Measurements from ENCODE around the gene PDP2.

PDP2 gene

GRCh38 chr16:66926961-66927436 is 46.7 kb downstream of the PDP2 start:
- Histone ChIP-seq H3K9ac (ENCODE audit: low read depth, low read length, poor library complexity) (no peak overlapping the region), H2BK5ac (ENCODE audit: low read length) (no peak overlapping the region), H3K4me2 (ENCODE audit: insufficient read depth, low read length, poor library complexity, severe bottlenecking) (no peak overlapping the region), H3K4me3 (ENCODE audit: low read length in 2 of 2) (no peak overlapping the region), H3K18ac (ENCODE audit: low read length) (no peak overlapping the region), H3K27ac (replicated peaks; ENCODE audit: low read length) (no peak overlapping the region), H3K14ac (ENCODE audit: low read length) (no peak overlapping the region), H4K91ac (ENCODE audit: low read depth, low read length, poor library complexity) (no peak overlapping the region), H3K4me1 (ENCODE audit: control insufficient read depth in 2 of 2, insufficient read depth in 1 of 2, low read depth in 1 of 2, low read length in 2 of 2) (peaks cover 2 to 27% of the 10 kb centered on the region in 2 donors), H2AFZ (ENCODE audit: low read length) (no peak overlapping the region), H3K23ac (ENCODE audit: low read depth, low read length, poor library complexity) (no peak overlapping the region), H3K27me3 (ENCODE audit: control insufficient read depth in 3 of 3, insufficient read depth in 3 of 3, low read depth in 1 of 3, low read length in 3 of 3) (peaks cover 12 to 45% (median 37%) of the 10 kb centered on the region in 3 experiments), H2BK120ac (ENCODE audit: low read depth, low read length) (no peak overlapping the region), H2BK15ac (ENCODE audit: low read length) (no peak overlapping the region), H3K4ac (ENCODE audit: low read length) (no peak overlapping the region), H3K79me1 (ENCODE audit: low read depth, low read length) (no peaks in the 10 kb centered on the region), H4K8ac (ENCODE audit: low read depth, low read length) (no peak overlapping the region), H3K36me3 (replicated peaks in 1 of 2; ENCODE audit: control insufficient read depth in 2 of 2, insufficient read depth in 2 of 2, low read length in 2 of 2) (peaks cover 0 to 4% of the 10 kb centered on the region in 2 donors), H2BK12ac (ENCODE audit: low read length) (no peak overlapping the region), H2AK5ac (ENCODE audit: low read depth, low read length) (no peak overlapping the region), H3K9me3 (replicated peaks in 1 of 2; ENCODE audit: control insufficient read depth in 2 of 2, insufficient read depth in 1 of 2, low read depth in 1 of 2, low read length in 2 of 2) (no peaks in the 10 kb centered on the region)
- no CpG with 5 or more reads among the region's 3 CpGs for WGBS, 2 donors (ENCODE audit: extremely low coverage in 2 of 2, insufficient read length in 2 of 2, insufficient replicate concordance in 1 of 2)
- DNase-seq (ENCODE audit: low spot score), result no peak

GRCh38 chr16:66927918-66928649 is 47.8 kb downstream of the PDP2 start:
- Histone ChIP-seq H2AK5ac (ENCODE audit: low read depth, low read length) (peak overlapping the region; percentile 26), H3K79me1 (ENCODE audit: low read depth, low read length) (no peaks in the 10 kb centered on the region), H2BK5ac (ENCODE audit: low read length) (no peak overlapping the region), H3K23ac (ENCODE audit: low read depth, low read length, poor library complexity) (no peak overlapping the region), H2BK12ac (ENCODE audit: low read length) (no peak overlapping the region), H3K4me2 (ENCODE audit: insufficient read depth, low read length, poor library complexity, severe bottlenecking) (no peak overlapping the region), H3K36me3 (replicated peaks in 1 of 2; ENCODE audit: control insufficient read depth in 2 of 2, insufficient read depth in 2 of 2, low read length in 2 of 2) (peaks cover 2 to 12% of the 10 kb centered on the region in 2 donors), H3K27me3 (ENCODE audit: control insufficient read depth in 3 of 3, insufficient read depth in 3 of 3, low read depth in 1 of 3, low read length in 3 of 3) (peaks cover 12 to 37% (median 37%) of the 10 kb centered on the region in 3 experiments), H3K9me3 (replicated peaks in 1 of 2; ENCODE audit: control insufficient read depth in 2 of 2, insufficient read depth in 1 of 2, low read depth in 1 of 2, low read length in 2 of 2) (no peaks in the 10 kb centered on the region), H3K4me3 (ENCODE audit: low read length in 2 of 2) (no peak overlapping the region), H3K4ac (ENCODE audit: low read length) (no peak overlapping the region), H2AFZ (ENCODE audit: low read length) (no peak overlapping the region), H4K8ac (ENCODE audit: low read depth, low read length) (no peak overlapping the region), H2BK120ac (ENCODE audit: low read depth, low read length) (no peak overlapping the region), H2BK15ac (ENCODE audit: low read length) (no peak overlapping the region), H4K91ac (ENCODE audit: low read depth, low read length, poor library complexity) (no peak overlapping the region), H3K4me1 (ENCODE audit: control insufficient read depth in 2 of 2, insufficient read depth in 1 of 2, low read depth in 1 of 2, low read length in 2 of 2) (peaks cover 2 to 27% of the 10 kb centered on the region in 2 donors), H3K9ac (ENCODE audit: low read depth, low read length, poor library complexity) (peak overlapping the region; percentile 50), H3K14ac (ENCODE audit: low read length) (no peak overlapping the region), H3K18ac (ENCODE audit: low read length) (no peak overlapping the region), H3K27ac (replicated peaks; ENCODE audit: low read length) (no peak overlapping the region)
- WGBS, 2 donors (ENCODE audit: extremely low coverage in 2 of 2, insufficient read length in 2 of 2, insufficient replicate concordance in 1 of 2), result no CpG with 5 or more reads among the region's 8 CpGs
- DNase-seq (ENCODE audit: low spot score), result no peak

- no peak overlapping the region for H2BK5ac ChIP-seq (ENCODE audit: low read length)
- no peak overlapping the region for H3K9ac ChIP-seq (ENCODE audit: low read depth, low read length, poor library complexity)
- H3K18ac ChIP-seq (ENCODE audit: low read length), result no peak overlapping the region
- peaks cover 6 to 32% of the 10 kb centered on the region in 2 donors for H3K4me1 ChIP-seq (ENCODE audit: control insufficient read depth in 2 of 2, insufficient read depth in 1 of 2, low read depth in 1 of 2, low read length in 2 of 2)
- H2BK15ac ChIP-seq (ENCODE audit: low read length), result no peak overlapping the region
- H3K27me3 ChIP-seq (ENCODE audit: control insufficient read depth in 3 of 3, insufficient read depth in 3 of 3, low read depth in 1 of 3, low read length in 3 of 3), result peaks cover 12 to 30% (median 29%) of the 10 kb centered on the region in 3 experiments
- H3K4me3 ChIP-seq (ENCODE audit: low read length in 2 of 2), result no peak overlapping the region
- no peak overlapping the region for H4K91ac ChIP-seq (ENCODE audit: low read depth, low read length, poor library complexity)
- no peak overlapping the region for H3K4me2 ChIP-seq (ENCODE audit: insufficient read depth, low read length, poor library complexity, severe bottlenecking)
- peaks cover 2 to 12% of the 10 kb centered on the region in 2 donors for H3K36me3 ChIP-seq (replicated peaks in 1 of 2; ENCODE audit: control insufficient read depth in 2 of 2, insufficient read depth in 2 of 2, low read length in 2 of 2)
- H2BK12ac ChIP-seq (ENCODE audit: low read length), result no peak overlapping the region
- H2AK5ac ChIP-seq (ENCODE audit: low read depth, low read length), result no peak overlapping the region
- H3K14ac ChIP-seq (ENCODE audit: low read length), result no peak overlapping the region
- H3K4ac ChIP-seq (ENCODE audit: low read length), result no peak overlapping the region
- WGBS, 2 donors (ENCODE audit: extremely low coverage in 2 of 2, insufficient read length in 2 of 2, insufficient replicate concordance in 1 of 2), result no CpG with 5 or more reads among the region's 10 CpGs
- H4K8ac ChIP-seq (ENCODE audit: low read depth, low read length), result no peak overlapping the region
- H3K23ac ChIP-seq (ENCODE audit: low read depth, low read length, poor library complexity), result no peak overlapping the region
- no peaks in the 10 kb centered on the region for H3K9me3 ChIP-seq (replicated peaks in 1 of 2; ENCODE audit: control insufficient read depth in 2 of 2, insufficient read depth in 1 of 2, low read depth in 1 of 2, low read length in 2 of 2)
- H3K27ac ChIP-seq (replicated peaks; ENCODE audit: low read length), result no peak overlapping the region
- H2BK120ac ChIP-seq (ENCODE audit: low read depth, low read length), result no peak overlapping the region
- H2AFZ ChIP-seq (ENCODE audit: low read length), result no peak overlapping the region
- DNase-seq (ENCODE audit: low spot score), result no peak
- H3K79me1 ChIP-seq (ENCODE audit: low read depth, low read length), result peaks cover 5% of the 10 kb centered on the region
Measured at GRCh38 chr16:66928702-66929388, 48.5 kb downstream of the PDP2 start.

- Histone ChIP-seq H3K9ac (ENCODE audit: low read depth, low read length, poor library complexity) (no peak overlapping the region), H3K9me3 (replicated peaks in 1 of 2; ENCODE audit: control insufficient read depth in 2 of 2, insufficient read depth in 1 of 2, low read depth in 1 of 2, low read length in 2 of 2) (no peaks in the 10 kb centered on the region), H2BK120ac (ENCODE audit: low read depth, low read length) (no peak overlapping the region), H2AK5ac (ENCODE audit: low read depth, low read length) (no peak overlapping the region), H3K4me1 (ENCODE audit: control insufficient read depth in 2 of 2, insufficient read depth in 1 of 2, low read depth in 1 of 2, low read length in 2 of 2) (peaks cover 6 to 31% of the 10 kb centered on the region in 2 donors), H3K27ac (replicated peaks; ENCODE audit: low read length) (no peak overlapping the region), H3K4ac (ENCODE audit: low read length) (no peak overlapping the region), H3K18ac (ENCODE audit: low read length) (no peak overlapping the region), H3K27me3 (ENCODE audit: control insufficient read depth in 3 of 3, insufficient read depth in 3 of 3, low read depth in 1 of 3, low read length in 3 of 3) (peaks cover 2 to 16% (median 16%) of the 10 kb centered on the region in 3 experiments), H2BK12ac (ENCODE audit: low read length) (no peak overlapping the region), H4K8ac (ENCODE audit: low read depth, low read length) (no peak overlapping the region), H3K4me2 (ENCODE audit: insufficient read depth, low read length, poor library complexity, severe bottlenecking) (no peak overlapping the region), H2BK5ac (ENCODE audit: low read length) (no peak overlapping the region), H3K23ac (ENCODE audit: low read depth, low read length, poor library complexity) (no peak overlapping the region), H3K4me3 (ENCODE audit: low read length in 2 of 2) (no peak overlapping the region), H3K14ac (ENCODE audit: low read length) (no peak overlapping the region), H4K91ac (ENCODE audit: low read depth, low read length, poor library complexity) (no peak overlapping the region), H2BK15ac (ENCODE audit: low read length) (no peak overlapping the region), H3K79me1 (ENCODE audit: low read depth, low read length) (peaks cover 11% of the 10 kb centered on the region), H2AFZ (ENCODE audit: low read length) (no peak overlapping the region), H3K36me3 (replicated peaks in 1 of 2; ENCODE audit: control insufficient read depth in 2 of 2, insufficient read depth in 2 of 2, low read length in 2 of 2) (peaks cover 2 to 12% of the 10 kb centered on the region in 2 donors)
- no peak for DNase-seq (ENCODE audit: low spot score)
- no CpG with 5 or more reads among the region's 4 CpGs for WGBS, 2 donors (ENCODE audit: extremely low coverage in 2 of 2, insufficient read length in 2 of 2, insufficient replicate concordance in 1 of 2)
Measured at GRCh38 chr16:66930189-66930588, 49.9 kb downstream of the PDP2 start.

All from neuronal stem cell (in vitro differentiated cells).